A549 (cell line): Measurements from ENCODE around the gene PLIN3. TPM values are rescaled to one million over a fixed set of nuclear protein-coding genes. Genes with fewer than 3 reads are reported as not detected.

Source experiments
- ATAC-seq, 2 experiments: fragments of 200-7000 bp in 1 of 2; fragments of >200 bp in 1 of 2; cut with Nextera tagmentation in 1 of 2; cut with Tn5 transposase in 1 of 2; 3 replicates each; pipeline versions ENCODE4 v1.8.0 to v1.9.1; 2018 to 2020; ENCODE audit warnings: mild to moderate bottlenecking in 1 of 2, moderate library complexity in 1 of 2
- CTCF ChIA-PET: fragments of 300-600 bp; sonication (Branson Sonifier 250); formaldehyde crosslinking; extraction: SDS; loops from one replicate; lab custom pipeline; 2021; ENCODE audit warnings: antibody characterized with exemption, inconsistent platforms; lab: Yijun Ruan, JAX
- POLR2A ChIA-PET: fragments of 350-600 bp; formaldehyde crosslinking; extraction: SDS; loops from one replicate; lab custom pipeline; 2021; ENCODE audit warnings: antibody characterized with exemption, inconsistent platforms; lab: Yijun Ruan, JAX
- DNase-seq, 2 experiments: peaks; one replicate each; pipeline versions ENCODE4 v3.0.0 to v3.0.0-alpha.2; 2011 to 2016; ENCODE audit warnings: low read depth in 1 of 2, low spot score in 1 of 2
- FAIRE-seq: peaks from 2 replicates; lab custom pipeline; 2011; peaks lifted over from hg19 to GRCh38; lab: Jason Lieb, UNC
- H3K27ac ChIP-seq, 2 experiments: fragments of >200 bp; sonication (Bioruptor Twin); formaldehyde crosslinking; 3 replicates each; pipeline ENCODE4 v1.5.1; 2016 to 2017
- H3K4me1 ChIP-seq: fragments of >200 bp; sonication (Bioruptor Twin); formaldehyde crosslinking; 3 replicates; pipeline ENCODE4 v1.6.1; 2016
- H3K4me2 ChIP-seq: fragments of >200 bp; sonication (Bioruptor Twin); formaldehyde crosslinking; 3 replicates; pipeline ENCODE4 v1.6.1; 2016
- H3K4me3 ChIP-seq: fragments of >200 bp; sonication (Bioruptor Twin); formaldehyde crosslinking; 3 replicates; pipeline ENCODE4 v1.5.1; 2016
- H3K9me3 ChIP-seq: fragments of >200 bp; sonication (Bioruptor Twin); formaldehyde crosslinking; 3 replicates; pipeline ENCODE4 v1.6.1; 2016
- CBX2 ChIP-seq: fragments of 200-600 bp; sonication (generic); IDR thresholded peaks from 2 replicates; pipeline ENCODE4 v1.6.1; 2016; ENCODE audit warnings: low read depth, mild to moderate bottlenecking, borderline replicate concordance
- EHF ChIP-seq: fragments of 250-450 bp; sonication (Bioruptor Pico); IDR thresholded peaks from 2 replicates; pipeline ENCODE4 v1.5.0; 2020; ENCODE audit warnings: mild to moderate bottlenecking
- ESRRA ChIP-seq: fragments of 150-350 bp; IDR thresholded peaks from 2 replicates; pipeline ENCODE4 v1.6.1; 2014; ENCODE audit warnings: mild to moderate bottlenecking, low read length, borderline replicate concordance
- FOSB ChIP-seq: fragments of 250-450 bp; sonication (Bioruptor Pico); IDR thresholded peaks from 2 replicates; pipeline ENCODE4 v1.5.0; 2020; ENCODE audit warnings: mild to moderate bottlenecking, moderate library complexity
- FOSL2 ChIP-seq, 2 experiments: fragments of 450-650 bp in 1 of 2; fragments of >200 bp in 1 of 2; sonication (Bioruptor Twin) in 1 of 2; formaldehyde crosslinking; IDR thresholded peaks; 2 replicates each; pipeline versions ENCODE4 v1.5.0 to v1.6.1; 2016 to 2020; ENCODE audit warnings: mild to moderate bottlenecking in 1 of 2, moderate library complexity in 1 of 2
- HOXB13 ChIP-seq: fragments of 250-450 bp; sonication (Bioruptor Pico); IDR thresholded peaks from 2 replicates; pipeline ENCODE4 v1.5.0; 2020; ENCODE audit warnings: low read depth, mild to moderate bottlenecking, moderate library complexity
- NFE2L2 ChIP-seq: fragments of 150-350 bp; conservative IDR thresholded peaks from 2 replicates; pipeline ENCODE4 v1.6.1; 2014; ENCODE audit warnings: low read length
- NPAS2 ChIP-seq: fragments of 250-450 bp; sonication (Bioruptor Pico); IDR thresholded peaks from 2 replicates; pipeline ENCODE4 v1.8.0; 2022; ENCODE audit warnings: mild to moderate bottlenecking, moderate library complexity, borderline replicate concordance
- NR3C1 ChIP-seq: fragments of >200 bp; sonication (Bioruptor Twin); formaldehyde crosslinking; IDR thresholded peaks from 3 replicates; pipeline ENCODE4 v1.6.1; 2017
- RAD21 ChIP-seq, 2 experiments: fragments of >200 bp in 1 of 2; sonication (Bioruptor Twin) in 1 of 2; formaldehyde crosslinking in 1 of 2; IDR thresholded peaks in 1 of 2; conservative IDR thresholded peaks in 1 of 2; 2 replicates in 1 of 2; 3 replicates in 1 of 2; pipeline ENCODE4 v1.6.1; 2012 to 2018; ENCODE audit warnings: inconsistent platforms in 1 of 2
- RCOR1 ChIP-seq: fragments of 150-350 bp; IDR thresholded peaks from 2 replicates; pipeline ENCODE4 v1.6.1; 2014; ENCODE audit warnings: antibody characterized with exemption, low read length, low read depth
- RNF2 ChIP-seq: fragments of 200-600 bp; sonication (generic); IDR thresholded peaks from 2 replicates; pipeline ENCODE4 v1.6.1; 2016; ENCODE audit warnings: low read depth, mild to moderate bottlenecking, antibody characterized with exemption, moderate library complexity, borderline replicate concordance
- SMC3 ChIP-seq: fragments of >200 bp; sonication (Bioruptor Twin); formaldehyde crosslinking; IDR thresholded peaks from 3 replicates; pipeline ENCODE4 v1.6.1; 2018; ENCODE audit warnings: inconsistent platforms
- TFCP2L1 ChIP-seq: fragments of 250-450 bp; sonication (Bioruptor Pico); IDR thresholded peaks from 2 replicates; pipeline ENCODE4 v1.5.0; 2021; ENCODE audit warnings: mild to moderate bottlenecking
- ZFP36 ChIP-seq: fragments of 450-650 bp; IDR thresholded peaks from 2 replicates; pipeline ENCODE4 v1.6.1; 2014; ENCODE audit warnings: borderline replicate concordance; ENCODE audit not compliant: partially characterized antibody
- WGBS: methylation state at CpG from one replicate; pipeline ENCODE4 v1.1.6; 2017; ENCODE audit errors: missing lambda C conversion rate; 5-methylcytosine and 5-hydroxymethylcytosine counted together
- polyA plus RNA-seq, 4 experiments: library from polyadenylated mRNA; depleted of rRNA in 3 of 4; stranded (reverse); fragments of >200 nt; fragmentation: RNase III in 1 of 4; extraction: RNeasy Plus Mini Kit Qiagen cat#74134 plus additional on column Dnase treatment in 1 of 4; gene quantifications; 2 replicates in 3 of 4; 3 replicates in 1 of 4; pipeline ENCODE4 v1.2.3, GENCODE V29; 2011 to 2017
- TF ChIP-seq, protein P1 (sequence below): fragments of >200 bp; sonication (Bioruptor Twin); formaldehyde crosslinking; IDR thresholded peaks from 2 replicates; pipeline ENCODE4 v1.6.1; 2016
- TF ChIP-seq, protein P2 (sequence below): fragments of >200 bp; sonication (Bioruptor Twin); formaldehyde crosslinking; IDR thresholded peaks from 3 replicates; pipeline ENCODE4 v1.5.1; 2016
- TF ChIP-seq, protein P3 (sequence below): fragments of 250-450 bp; sonication (Bioruptor Pico); IDR thresholded peaks from 2 replicates; pipeline ENCODE4 v1.5.0; 2020; ENCODE audit warnings: low read depth, mild to moderate bottlenecking, moderate library complexity
- TF ChIP-seq, protein P4 (sequence below): fragments of 200-600 bp; sonication (generic); IDR thresholded peaks from 2 replicates; pipeline ENCODE4 v1.6.1; 2016; ENCODE audit warnings: antibody characterized with exemption, mild to moderate bottlenecking, moderate library complexity

The PLIN3 gene
- polyA plus RNA-seq, 2 of the 4 experiments (the other 2 are of a cell fraction): 30.1 to 84.3 TPM

DNA sequence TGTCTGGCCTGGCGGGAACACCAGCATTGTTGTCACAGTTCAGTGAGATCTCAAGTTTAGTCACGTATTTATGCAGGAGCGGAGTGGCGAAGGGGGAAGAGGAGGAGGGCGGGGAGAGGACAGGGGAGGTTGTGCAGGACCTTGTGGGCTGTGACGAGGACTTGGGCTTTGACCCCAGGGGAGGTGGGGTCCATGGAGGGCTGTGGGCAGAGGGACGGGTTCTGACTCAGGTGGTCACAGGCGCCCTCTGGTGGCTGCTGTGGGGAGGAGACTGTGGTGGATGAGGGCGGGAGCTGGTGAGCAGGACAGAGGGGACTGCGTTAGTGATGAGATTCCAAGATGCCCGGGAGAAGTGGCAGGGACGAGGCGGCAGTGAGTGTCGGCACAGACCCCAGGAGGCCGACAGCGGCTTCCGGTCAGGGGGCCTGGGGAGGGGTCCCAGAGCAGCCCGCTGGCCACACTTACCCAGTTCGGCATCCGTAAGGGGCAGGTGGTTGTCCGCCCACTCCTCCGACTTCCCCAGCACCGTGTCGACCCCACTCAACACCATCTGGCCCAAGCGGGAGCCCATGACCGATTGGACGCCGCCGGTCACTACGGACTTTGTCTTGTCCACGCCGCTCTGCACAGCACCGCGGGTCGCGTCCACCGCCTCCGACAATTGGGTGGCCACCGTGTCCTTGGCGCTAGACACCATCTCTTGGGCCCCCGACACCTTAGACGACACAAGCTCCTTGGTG lies 15.7 kb downstream of the PLIN3 start:
- POLR2A ChIA-PET: interaction anchor here (1.0 kb wide), 1 partner anchor 60 kb away, joined by 3 read pairs; no protein-coding TSS in a partner anchor
- DNase-seq: peak; percentile 52 to 63
- FAIRE-seq: no peak
- H3K4me2 ChIP-seq: no peak overlapping the region
- TF ChIP-seq, protein P1, sequence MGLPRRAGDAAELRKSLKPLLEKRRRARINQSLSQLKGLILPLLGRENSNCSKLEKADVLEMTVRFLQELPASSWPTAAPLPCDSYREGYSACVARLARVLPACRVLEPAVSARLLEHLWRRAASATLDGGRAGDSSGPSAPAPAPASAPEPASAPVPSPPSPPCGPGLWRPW: no peak
- TF ChIP-seq, protein P2, sequence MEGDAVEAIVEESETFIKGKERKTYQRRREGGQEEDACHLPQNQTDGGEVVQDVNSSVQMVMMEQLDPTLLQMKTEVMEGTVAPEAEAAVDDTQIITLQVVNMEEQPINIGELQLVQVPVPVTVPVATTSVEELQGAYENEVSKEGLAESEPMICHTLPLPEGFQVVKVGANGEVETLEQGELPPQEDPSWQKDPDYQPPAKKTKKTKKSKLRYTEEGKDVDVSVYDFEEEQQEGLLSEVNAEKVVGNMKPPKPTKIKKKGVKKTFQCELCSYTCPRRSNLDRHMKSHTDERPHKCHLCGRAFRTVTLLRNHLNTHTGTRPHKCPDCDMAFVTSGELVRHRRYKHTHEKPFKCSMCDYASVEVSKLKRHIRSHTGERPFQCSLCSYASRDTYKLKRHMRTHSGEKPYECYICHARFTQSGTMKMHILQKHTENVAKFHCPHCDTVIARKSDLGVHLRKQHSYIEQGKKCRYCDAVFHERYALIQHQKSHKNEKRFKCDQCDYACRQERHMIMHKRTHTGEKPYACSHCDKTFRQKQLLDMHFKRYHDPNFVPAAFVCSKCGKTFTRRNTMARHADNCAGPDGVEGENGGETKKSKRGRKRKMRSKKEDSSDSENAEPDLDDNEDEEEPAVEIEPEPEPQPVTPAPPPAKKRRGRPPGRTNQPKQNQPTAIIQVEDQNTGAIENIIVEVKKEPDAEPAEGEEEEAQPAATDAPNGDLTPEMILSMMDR: peak; percentile 54
- TF ChIP-seq FOSL2 (IDR thresholded peaks at IDR 0.05): no peak
- TF ChIP-seq FOSL2 (CRISPR knock-in tag; IDR thresholded peaks at IDR 0.05): 0 out of 2 replicates have a peak, but pooled peaks have one; percentile 21
- peak; percentile 76 for TF ChIP-seq SMC3
- peak; percentile 64 to 65 for TF ChIP-seq RAD21 (conservative IDR thresholded peaks at IDR 0.05 in 1 of 2, IDR thresholded peaks at IDR 0.05 in 1 of 2)
- no peak for TF ChIP-seq ZFP36
- TF ChIP-seq, all 56 proteins: peak for 4
- no peaks in the 10 kb centered on the region for H3K9me3 ChIP-seq
- CTCF ChIA-PET: interaction anchor here (0.6 to 14.2 kb wide), 20 partner anchors 9 to 179 kb away, joined by 3 to 240 read pairs (median 4); partner anchors contain the start of gene PLIN3
- 72% methylated on average over 39 of the region's 42 CpGs for WGBS
- H3K4me1 ChIP-seq: no peaks in the 10 kb centered on the region
- H3K27ac ChIP-seq: no peak overlapping the region
- peak; percentile 93 to 97 for ATAC-seq
- no peak overlapping the region for H3K4me3 ChIP-seq

DNA sequence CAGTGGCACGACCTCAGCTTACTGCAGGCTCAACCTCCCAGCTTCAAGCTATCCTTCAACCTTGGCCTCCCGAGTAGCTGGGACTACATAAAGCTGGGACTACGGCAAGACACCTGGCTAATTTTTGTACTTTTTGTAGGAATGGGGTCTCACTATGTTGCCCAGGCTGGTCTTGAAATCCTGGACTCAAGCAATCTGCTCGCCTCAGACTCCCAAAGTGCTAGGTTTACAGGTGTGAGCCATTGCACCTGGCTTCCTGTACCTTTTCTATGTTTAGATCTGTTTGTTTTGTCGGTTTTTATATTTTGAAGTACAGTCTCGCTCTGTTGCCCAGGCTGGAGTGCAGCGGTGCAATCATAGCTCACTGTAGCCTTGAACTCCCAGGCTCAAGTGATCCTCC lies 18.4 kb downstream of the PLIN3 start:
- ChIA-PET POLR2A (no interaction called here), CTCF (interaction anchor here (3.5 to 14.2 kb wide), 3 partner anchors 15 to 62 kb away, joined by 24 to 240 read pairs (median 67); partner anchors contain the start of gene PLIN3)
- DNase-seq: no peak
- TF ChIP-seq RCOR1: no peak
- TF ChIP-seq, protein P3, sequence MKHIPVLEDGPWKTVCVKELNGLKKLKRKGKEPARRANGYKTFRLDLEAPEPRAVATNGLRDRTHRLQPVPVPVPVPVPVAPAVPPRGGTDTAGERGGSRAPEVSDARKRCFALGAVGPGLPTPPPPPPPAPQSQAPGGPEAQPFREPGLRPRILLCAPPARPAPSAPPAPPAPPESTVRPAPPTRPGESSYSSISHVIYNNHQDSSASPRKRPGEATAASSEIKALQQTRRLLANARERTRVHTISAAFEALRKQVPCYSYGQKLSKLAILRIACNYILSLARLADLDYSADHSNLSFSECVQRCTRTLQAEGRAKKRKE: no peak
- TF ChIP-seq EHF: no peak
- no peak for TF ChIP-seq FOSL2 (IDR thresholded peaks at IDR 0.05)
- TF ChIP-seq FOSL2 (CRISPR knock-in tag; IDR thresholded peaks at IDR 0.05): no peak
- TF ChIP-seq RNF2: no peak
- no peak for TF ChIP-seq NPAS2 (CRISPR knock-in tag)
- TF ChIP-seq, protein P1: no peak
- Histone ChIP-seq H3K27ac (no peak overlapping the region), H3K4me3 (no peak overlapping the region), H3K4me1 (0 out of 3 replicates have a peak, but pooled peaks cover 3% of the 10 kb centered on the region), H3K9me3 (no peaks in the 10 kb centered on the region), H3K4me2 (no peak overlapping the region)
- 96% methylated on average over 7 of the region's 7 CpGs for WGBS
- no peak for ATAC-seq
- FAIRE-seq: no peak

DNA sequence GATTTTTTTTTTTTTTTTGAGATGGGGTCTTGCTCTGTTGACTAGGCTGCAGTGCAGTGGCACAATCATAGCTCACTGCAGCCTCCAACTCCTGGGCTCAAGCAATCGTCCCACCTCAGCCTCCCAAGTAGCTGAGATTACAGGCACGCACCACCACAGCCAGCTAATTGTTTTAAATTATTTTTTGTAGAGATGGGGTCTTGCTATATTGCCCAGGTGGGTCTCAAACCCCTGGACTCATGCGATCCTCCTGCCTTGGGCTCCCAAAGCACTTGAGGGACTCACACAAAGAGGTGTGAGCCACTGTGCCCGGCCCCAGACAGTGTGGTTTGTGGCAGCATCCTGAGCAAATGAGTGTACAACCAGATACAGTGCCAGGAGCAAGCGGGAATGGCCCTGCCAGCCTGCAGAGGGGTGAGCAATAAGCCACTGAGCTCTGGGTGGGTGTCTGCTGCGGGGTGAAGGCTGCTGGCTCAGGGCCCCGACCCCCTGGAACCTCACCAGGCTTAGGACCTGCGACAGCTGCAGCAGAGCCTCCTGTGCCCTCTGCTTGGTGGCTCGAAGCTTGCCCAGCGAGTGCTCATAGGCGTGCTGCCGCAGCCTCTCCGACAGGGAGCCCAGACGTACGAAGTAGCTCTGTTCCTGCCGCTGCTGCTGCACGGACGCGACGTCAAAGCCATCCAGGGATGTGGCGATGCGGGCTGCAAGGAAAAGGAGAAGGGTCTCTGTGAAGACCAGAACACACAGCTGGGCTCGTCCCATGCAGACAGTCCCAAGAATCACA lies 20.1 kb downstream of the PLIN3 start:
- Histone ChIP-seq H3K4me3 (no peak overlapping the region), H3K27ac (no peak overlapping the region), H3K4me1 (0 out of 3 replicates have a peak, but pooled peaks cover 3% of the 10 kb centered on the region), H3K9me3 (no peaks in the 10 kb centered on the region), H3K4me2 (no peak overlapping the region)
- ATAC-seq: no peak
- CTCF ChIA-PET: interaction anchor here (1.0 to 14.2 kb wide), 2 partner anchors 39 to 65 kb away, joined by 4 to 240 read pairs; no protein-coding TSS in a partner anchor
- whole genome bisulfite sequencing: 99% methylated on average over 16 of the region's 23 CpGs
- no peak for FAIRE-seq
- POLR2A ChIA-PET: interaction anchor here (1.1 kb wide), 1 partner anchor 20 kb away, joined by 4 read pairs; the partner anchor contains the start of gene PLIN3
- DNase-seq: no peak
- TF ChIP-seq CBX2 (no peak), HOXB13 (CRISPR knock-in tag) (no peak), ESRRA (no peak), TFCP2L1 (CRISPR knock-in tag) (no peak), NFE2L2 (no peak), NR3C1 (no peak), FOSB (no peak)
- TF ChIP-seq, protein P4, sequence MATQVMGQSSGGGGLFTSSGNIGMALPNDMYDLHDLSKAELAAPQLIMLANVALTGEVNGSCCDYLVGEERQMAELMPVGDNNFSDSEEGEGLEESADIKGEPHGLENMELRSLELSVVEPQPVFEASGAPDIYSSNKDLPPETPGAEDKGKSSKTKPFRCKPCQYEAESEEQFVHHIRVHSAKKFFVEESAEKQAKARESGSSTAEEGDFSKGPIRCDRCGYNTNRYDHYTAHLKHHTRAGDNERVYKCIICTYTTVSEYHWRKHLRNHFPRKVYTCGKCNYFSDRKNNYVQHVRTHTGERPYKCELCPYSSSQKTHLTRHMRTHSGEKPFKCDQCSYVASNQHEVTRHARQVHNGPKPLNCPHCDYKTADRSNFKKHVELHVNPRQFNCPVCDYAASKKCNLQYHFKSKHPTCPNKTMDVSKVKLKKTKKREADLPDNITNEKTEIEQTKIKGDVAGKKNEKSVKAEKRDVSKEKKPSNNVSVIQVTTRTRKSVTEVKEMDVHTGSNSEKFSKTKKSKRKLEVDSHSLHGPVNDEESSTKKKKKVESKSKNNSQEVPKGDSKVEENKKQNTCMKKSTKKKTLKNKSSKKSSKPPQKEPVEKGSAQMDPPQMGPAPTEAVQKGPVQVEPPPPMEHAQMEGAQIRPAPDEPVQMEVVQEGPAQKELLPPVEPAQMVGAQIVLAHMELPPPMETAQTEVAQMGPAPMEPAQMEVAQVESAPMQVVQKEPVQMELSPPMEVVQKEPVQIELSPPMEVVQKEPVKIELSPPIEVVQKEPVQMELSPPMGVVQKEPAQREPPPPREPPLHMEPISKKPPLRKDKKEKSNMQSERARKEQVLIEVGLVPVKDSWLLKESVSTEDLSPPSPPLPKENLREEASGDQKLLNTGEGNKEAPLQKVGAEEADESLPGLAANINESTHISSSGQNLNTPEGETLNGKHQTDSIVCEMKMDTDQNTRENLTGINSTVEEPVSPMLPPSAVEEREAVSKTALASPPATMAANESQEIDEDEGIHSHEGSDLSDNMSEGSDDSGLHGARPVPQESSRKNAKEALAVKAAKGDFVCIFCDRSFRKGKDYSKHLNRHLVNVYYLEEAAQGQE: no peak
- TF ChIP-seq, protein P2: no peak
